Suppressor macrophage treated with lipopolysaccharide for 4 hours (primary cell): Measurements from ENCODE around the gene SHFL.

Source experiments
- DNase-seq: peaks from one replicate; pipeline ENCODE4 v3.0.0-alpha.2; 2020

The SHFL gene

DNA sequence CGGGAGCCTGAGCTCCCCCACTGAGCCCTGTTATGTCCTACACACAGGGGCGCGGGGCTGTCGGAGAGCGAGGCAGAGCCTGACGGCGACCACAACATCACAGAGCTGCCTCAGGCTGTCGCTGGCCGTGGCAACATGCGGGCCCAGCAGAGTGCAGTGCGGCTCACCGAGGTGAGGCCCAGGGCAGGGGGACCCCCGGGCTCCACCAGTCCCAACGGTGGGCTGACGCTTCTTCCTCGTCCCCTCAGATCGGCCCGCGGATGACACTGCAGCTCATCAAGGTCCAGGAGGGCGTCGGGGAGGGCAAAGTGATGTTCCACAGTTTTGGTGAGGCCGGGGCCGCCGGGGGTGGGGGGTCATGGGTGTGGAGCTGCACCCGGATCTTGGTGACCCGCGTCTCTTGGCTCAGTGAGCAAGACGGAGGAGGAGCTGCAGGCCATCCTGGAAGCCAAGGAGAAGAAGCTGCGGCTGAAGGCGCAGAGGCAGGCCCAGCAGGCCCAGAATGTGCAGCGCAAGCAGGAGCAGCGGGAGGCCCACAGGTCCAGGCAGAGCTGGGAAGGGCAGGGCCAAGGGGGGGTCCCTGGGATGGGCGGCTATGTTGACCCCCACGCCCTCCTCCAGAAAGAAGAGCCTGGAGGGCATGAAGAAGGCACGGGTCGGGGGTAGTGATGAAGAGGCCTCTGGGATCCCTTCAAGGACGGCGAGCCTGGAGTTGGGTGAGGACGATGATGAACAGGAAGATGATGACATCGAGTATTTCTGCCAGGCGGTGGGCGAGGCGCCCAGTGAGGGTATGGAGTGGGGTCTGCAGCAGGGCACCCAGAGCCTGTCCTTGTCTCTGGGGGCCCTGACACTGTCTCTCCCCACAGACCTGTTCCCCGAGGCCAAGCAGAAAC, 24.2 kb downstream of the SHFL start:
- no peak for DNase-seq

DNA sequence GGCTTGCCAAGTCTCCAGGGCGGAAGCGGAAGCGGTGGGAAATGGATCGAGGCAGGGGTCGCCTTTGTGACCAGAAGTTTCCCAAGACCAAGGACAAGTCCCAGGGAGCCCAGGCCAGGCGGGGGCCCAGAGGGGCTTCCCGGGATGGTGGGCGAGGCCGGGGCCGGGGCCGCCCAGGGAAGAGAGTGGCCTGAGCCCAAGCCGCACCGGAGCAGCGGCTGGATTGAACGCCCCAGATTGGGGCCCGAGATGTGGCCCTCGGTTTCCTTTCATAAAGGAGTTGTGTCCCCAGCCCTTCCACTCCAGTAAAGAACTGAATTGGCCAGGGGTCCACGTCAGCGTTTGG, 24.8 kb downstream of the SHFL start:
- no peak for DNase-seq

DNA sequence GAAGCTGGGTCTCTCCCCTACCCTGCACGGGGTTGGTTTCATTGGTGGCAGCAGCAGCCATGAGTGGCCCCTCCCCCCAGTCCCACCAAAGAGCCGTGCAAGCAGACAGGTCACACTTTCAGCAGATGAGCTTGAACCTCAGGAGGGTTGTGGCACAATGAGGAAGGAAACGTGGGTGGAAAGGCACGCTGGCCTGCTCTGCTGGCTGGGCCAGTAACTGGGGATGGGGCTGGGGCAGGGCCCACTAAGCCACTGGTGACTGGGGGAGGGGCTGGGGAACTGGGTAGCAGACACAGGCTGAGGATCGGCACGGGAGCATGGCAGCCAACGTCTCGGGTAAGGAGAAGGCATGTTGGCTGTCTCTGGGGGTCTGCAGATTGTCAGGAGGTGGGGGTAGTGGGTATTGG, 25.3 kb downstream of the SHFL start, which contains the start of gene P2RY11:
Gene P2RY11 (plus strand): TSS at position 289 of the 407 bp plus-strand sequence. CDS start 29 bp downstream, at position 318.
- peak; percentile 75 for DNase-seq

DNA sequence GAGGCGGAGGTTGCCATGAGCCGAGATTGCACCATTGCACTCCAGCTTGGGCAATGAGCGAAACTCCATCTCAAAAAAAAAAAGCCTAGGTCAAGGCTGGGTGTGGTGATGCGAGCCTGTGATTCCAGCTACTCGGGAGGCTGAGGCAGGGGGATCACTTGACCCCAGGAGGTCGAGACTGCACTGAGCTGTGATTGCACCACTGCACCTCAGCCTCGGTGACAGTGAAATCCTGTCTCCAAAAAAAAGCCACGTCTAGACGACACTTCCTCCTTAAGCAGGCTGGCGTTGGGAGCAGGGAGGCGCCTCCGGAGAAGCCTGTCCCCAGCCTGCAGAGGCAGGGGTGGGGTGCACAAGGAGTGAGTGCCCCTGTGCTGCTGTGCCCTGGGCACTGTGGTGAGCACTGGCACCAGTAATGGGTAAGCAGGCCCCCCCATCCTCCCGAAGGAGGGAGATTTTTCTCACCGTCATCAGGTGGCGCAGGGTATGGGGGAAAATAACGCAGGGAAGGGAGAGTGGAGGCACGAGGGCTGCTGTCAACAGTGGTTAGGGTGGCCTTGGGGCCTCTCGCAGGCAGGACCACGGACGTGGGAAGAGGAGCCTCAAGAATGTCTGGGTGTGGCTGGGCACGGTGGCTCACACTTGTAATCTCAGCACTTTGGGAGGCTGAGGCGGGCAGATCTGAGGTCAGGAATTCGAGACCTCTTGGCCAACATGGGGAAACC, 26.1 kb downstream of the SHFL start:
- DNase-seq, result peak; percentile 88

DNA sequence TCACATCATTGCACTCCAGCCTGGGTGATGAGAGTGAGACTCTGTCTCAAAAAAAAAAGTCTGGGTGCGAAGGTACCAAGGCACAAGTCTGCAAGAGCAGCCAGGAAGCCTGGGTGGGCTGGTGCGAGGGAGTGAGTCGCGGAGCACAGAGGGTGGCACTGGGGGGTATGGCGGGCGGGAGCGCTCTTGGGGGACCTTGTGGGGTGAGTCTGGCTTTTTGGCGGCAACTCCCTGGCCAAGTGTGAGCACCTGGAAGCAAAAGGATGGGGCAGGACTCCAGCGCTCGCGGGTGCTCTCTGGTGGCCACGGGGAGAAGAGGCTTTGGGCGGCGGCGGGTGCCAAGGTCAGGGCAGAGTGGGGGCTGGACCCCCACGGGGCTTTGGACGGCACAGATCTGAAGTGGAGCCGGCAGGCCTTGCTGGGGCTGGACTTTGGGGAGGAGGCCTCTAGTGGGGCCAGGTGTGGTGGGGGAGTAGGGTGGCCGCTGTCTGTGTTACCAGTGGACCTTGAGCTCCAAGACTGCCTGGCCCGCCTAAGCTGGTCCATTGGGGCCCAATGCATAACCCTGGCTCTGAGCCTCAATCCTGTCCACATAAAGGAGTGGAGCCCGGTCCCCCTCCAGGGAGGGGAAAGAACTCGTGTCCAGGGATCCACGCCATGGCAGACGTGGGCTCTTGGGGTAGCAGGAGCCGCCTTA, 26.9 kb downstream of the SHFL start:
- DNase-seq, result no peak

DNA sequence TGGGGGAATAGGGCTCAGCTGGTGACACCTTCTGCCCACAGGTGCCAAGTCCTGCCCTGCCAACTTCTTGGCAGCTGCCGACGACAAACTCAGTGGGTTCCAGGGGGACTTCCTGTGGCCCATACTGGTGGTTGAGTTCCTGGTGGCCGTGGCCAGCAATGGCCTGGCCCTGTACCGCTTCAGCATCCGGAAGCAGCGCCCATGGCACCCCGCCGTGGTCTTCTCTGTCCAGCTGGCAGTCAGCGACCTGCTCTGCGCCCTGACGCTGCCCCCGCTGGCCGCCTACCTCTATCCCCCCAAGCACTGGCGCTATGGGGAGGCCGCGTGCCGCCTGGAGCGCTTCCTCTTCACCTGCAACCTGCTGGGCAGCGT, 27.5 kb downstream of the SHFL start:
- DNase-seq, result no peak

DNA sequence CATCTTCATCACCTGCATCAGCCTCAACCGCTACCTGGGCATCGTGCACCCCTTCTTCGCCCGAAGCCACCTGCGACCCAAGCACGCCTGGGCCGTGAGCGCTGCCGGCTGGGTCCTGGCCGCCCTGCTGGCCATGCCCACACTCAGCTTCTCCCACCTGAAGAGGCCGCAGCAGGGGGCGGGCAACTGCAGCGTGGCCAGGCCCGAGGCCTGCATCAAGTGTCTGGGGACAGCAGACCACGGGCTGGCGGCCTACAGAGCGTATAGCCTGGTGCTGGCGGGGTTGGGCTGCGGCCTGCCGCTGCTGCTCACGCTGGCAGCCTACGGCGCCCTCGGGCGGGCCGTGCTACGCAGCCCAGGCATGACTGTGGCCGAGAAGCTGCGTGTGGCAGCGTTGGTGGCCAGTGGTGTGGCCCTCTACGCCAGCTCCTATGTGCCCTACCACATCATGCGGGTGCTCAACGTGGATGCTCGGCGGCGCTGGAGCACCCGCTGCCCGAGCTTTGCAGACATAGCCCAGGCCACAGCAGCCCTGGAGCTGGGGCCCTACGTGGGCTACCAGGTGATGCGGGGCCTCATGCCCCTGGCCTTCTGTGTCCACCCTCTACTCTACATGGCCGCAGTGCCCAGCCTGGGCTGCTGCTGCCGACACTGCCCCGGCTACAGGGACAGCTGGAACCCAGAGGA, 28.0 kb downstream of the SHFL start:
- DNase-seq, result no peak

DNA sequence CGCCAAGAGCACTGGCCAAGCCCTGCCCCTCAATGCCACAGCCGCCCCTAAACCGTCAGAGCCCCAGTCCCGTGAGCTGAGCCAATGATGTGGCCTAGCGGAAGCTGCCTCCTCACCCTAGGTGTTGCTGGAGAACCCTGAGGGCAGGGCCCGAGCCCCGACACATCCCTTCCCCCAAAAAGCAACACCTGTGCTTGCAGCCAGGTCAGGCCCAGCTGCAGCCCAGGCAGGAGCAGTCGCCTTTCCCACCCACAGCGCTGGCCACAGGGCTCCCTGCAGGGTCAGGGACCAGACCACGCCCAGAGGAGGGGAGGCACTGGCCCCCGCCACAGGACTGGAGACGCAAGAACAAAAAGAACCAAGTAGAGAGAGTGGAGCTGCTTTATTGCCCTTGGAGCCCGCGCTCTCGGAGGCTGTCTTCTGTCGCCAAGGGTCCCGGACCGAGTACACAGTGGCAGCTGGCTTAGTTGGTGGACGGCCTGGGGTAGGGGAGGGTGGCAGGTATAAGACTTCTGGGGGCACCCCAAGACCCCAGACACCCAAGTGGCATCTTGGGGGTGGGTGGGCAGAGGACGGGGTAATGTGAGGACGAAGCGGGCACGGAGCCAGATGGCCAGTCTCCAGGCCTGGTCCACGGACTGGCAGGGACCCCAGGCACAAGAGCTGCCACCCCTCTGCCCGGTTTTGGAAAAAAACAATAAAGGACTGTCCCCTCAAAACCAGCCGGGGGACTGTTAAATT, 28.7 kb downstream of the SHFL start:
- no peak for DNase-seq

DNA sequence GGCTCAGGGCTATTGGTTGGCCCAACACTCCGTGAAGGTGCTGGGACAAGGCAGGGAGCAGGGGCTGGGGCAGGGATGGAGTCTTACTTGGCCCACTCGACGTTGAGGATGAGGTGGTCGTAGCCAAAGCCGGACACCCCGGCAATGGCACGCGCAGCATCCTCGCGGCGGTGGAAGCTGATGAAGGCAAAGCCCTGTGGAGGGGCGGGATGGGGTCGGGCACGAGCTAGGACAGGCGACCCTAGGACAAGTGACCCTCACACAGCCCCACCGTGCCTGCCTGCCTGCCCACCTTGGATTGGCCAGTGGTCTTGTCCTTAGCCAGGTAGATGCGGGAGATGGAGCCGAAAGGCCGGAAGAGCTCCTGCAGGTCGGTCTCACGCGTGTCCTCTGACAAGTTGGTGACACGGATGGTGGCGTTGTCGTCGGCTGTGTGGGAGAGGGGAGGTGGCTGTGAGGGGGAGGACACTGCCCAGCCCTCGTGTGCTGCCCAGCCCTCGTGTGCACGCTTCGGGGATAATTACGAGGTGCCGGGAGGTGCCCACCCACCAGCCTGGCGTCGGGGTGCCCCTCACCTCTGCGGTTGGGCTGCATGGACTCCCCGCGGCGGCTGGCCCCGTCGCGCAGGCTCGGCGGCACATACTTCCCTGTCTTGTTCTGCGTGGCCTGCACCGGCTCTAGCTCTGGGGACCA, 29.4 kb downstream of the SHFL start:
- DNase-seq, result no peak

DNA sequence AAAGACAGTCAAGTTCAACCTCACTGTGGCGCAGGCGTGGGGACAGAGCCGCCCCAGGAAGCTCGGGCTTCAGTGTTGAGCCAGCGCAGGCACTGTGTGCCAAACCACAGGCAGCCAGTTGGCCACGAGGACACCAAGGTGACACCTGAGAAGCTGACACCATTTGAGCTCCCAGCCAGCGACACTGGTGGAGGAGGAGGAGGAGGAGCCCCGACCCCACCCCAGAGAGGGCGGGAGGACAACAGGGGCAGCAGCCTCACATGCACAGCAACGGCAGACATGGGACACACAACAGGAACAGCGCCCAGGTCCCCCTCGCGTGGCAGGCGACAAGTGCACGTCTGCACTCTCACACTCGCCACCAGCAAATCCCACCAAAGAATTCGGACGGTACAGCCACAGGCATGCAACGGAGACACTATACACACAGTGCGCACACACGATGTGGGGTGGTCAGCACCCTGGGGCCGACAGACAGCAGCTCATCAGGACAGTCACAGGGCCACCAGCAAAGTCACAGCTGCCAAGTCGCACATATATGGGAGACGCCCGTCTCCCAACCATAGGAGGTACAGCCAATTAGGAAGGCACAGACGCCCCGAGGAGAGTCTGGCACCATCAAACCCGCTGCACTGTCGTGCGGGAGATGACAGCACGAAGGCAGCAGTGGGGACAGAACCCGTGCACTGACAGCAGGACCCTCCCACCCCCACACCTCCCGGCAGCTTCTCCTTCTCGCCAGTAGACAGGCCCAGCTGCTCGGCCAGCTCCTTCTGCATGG, 30.2 kb downstream of the SHFL start:
- no peak for DNase-seq

DNA sequence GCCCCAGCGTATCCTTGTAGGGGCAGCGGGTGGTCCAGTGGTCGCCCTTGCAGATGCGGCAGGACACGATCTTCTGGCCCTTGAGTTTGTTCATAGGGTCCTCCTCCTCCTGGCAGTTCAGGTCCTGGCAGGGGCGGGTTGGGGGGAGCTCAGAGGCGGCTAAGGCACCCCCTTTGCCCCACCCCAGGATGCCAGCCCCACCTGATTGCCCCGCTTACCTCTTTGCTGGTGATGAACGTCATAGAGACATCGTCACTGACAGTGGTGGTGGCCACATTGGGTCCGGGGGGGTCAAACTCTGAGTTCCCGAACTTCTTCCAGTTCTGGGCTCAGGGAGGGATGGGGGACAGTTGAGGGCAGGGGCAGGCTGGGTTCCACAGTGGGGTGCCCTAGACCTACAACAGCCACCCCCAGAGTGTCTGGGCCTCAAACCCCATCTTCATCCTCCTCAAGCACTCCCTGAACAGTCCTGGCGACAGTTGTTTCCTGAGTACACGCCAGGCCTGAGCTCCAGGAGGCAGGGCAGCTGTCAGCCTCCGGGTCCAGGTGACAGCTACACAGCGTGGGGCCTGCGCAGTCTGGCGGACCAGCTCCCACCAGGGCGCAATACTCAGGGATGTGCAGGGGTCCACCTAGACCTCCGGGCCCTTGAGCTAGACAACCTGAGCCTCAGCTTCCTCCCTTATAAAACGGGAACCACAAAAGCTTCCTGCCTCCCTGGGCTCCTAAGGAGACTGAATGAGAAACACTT, 30.9 kb downstream of the SHFL start:
- DNase-seq, result no peak

DNA sequence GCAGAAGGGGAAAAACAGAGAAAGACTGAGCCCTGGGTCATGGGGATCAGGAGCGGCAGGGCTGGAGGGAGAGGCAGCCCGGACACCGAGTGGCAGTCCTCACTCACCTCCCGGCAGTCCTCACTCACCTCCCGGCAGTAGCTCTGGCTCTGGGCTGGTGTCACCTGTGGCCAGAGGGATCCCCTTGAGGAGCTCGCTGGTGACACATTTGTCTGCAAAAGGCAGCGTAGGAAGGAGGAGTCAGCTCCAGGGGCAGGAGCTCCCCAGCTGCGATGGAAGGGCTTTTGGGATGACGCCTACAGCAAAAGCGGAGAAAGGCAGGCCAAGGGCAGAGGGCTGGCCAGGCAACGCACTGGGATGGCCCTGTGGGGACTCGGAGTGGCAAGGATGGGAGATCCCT, 32.8 kb downstream of the SHFL start:
- DNase-seq, result no peak

DNA sequence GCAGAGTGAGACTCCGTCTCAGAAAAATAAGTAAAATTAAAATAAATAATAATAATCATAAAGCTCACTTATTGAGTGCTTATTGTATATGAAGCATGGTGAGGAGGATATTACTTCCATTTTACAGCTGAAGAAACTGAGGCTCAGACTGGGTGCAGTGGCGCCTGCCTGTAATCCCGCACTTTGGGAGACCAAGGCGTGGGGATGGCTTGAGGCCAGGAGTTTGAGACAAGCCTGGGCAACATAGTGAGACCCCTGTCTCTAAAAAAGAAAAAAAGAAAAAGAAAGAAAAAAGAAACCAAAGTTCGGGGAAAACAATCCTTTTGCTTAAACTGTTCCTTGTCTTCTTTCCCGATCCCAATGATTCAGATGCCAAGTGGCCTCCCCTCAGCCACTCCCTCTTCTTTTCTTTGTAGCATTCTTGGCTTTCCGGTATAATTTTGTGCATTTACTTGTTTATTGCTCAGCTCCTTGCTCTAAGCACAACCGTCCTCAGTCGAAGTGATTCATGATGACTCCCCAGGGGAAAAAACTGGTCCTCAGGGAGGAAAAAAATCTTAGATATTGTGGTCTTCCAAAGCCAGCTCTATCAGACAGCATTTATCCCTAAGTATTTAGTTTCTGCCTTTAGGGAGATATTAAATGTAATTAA, 34.5 kb downstream of the SHFL start:
- no peak for DNase-seq

DNA sequence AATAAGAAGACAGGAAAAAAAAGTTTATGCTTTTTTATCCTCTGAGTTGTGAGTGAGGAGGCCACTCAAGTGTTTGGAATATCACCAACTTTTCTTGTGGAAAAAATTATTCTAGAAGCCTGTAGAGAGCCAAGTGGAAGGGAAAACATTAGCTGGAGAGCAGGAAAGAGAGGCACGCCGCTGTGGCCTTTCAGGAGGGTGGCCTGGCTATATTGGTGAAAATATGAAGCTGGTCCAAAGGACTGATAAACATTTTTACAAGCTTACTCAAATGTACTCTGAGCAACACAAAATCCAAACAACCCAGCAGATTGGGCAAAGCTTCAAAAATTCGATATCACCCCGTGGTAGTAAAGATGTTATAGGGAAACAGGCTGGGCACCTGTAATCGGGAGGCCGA, 35.9 kb downstream of the SHFL start:
- no peak for DNase-seq

DNA sequence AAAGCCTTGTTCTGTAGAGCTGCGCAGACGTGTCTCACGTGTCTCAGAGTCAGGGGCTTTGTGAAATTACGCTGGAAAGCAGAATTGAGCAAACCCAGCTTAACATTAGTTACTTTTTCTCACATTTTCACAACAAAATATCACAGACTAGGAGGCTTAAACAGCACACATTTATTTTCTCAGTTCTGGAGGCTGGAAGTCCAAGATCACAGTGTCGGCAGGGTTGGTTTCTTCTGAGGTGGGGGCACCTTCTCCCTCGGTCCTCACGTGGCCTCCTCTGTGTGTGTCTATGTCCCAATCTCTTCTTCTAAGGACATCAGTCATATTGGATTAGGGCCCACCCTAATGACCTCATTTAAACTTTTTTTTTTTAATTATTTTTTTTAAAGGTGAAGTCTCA, 38.3 kb downstream of the SHFL start:
- DNase-seq, result no peak

DNA sequence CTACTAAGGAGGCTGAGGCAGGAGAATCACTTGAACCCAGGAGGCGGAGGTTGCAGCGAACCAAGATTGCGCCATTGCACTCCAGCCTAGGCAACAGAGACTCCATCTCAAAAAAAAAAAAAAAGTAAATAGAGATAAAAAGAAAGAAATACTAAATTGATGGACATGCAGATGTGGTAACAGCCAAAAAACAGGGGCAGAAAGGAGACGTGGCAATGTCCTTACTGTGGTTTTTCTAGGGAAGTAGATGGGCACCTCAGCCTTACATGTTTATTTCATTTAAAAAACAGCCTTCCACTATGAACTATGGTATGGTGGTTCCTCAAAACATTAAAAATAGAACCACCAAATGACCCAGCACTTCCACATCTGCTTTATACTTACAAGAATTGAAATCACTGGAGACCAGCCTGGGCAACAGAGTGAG, 40.1 kb downstream of the SHFL start:
- peak; percentile 85 for DNase-seq

DNA sequence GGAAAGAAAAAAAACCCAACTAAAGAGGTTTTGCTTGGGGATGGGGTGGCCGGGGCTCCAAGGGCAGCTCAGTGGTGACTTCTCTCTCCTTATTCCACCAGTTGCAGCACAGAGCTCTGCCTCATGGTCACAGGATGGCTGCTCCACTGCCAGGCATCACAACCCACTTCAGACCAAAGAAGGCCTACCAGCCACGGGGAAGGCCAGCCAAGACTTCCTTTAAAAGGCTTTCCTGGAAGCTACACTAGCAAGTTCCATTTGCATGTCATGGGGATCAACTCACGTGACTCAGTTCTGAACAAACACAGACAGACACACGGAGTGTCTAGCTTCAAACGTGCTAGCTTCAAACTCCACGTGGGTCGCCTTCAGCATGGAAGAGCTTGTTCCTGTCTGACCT, 46.8 kb downstream of the SHFL start:
- DNase-seq, result peak; percentile 67

DNA sequence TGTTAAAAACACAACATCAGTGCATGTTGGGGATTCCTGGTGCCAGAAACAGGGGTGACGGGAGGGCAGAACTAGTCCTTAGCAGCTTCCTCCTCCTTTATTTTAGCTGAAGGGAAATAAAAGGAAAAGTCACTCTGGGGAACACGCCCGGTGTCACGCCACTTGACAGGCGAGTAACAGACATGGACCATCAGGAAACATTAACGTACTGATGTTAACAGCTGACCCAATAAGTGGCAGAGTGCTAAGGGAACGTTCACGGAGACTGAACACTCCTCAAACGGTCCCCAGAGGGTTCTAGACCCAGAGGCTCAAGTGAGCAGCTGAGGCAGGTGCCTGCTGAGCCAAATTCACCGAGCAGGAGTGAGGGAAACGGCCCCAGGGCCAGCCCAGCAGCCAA, 47.5 kb downstream of the SHFL start:
- DNase-seq, result no peak

DNA sequence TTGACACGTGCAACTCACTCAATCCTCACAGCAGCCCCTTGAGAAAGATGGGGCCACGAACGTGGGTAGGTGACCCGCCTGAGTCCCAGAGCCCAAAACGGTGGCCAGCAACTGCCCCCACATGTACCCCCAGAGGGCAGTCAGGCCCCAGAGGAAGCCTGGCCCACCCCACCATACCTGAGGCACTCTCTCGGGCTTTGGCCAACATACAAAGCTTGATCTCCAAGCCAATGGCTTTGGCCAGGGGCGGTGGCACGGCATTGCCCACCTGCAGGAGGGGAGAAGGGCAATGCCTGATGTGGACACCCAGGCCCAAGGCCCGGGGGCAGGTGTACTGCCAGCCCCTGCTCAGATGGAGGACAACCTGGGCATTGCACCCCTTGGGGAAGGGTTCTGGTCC, 47.9 kb downstream of the SHFL start:
- no peak for DNase-seq
